K562 (cell line): ENCODE data around the gene AKAP6.

Experiments
- ATF1 ChIP-seq, 2 experiments: fragments of 450-650 bp in 1 of 2; IDR thresholded peaks; 2 replicates each; pipeline ENCODE4 v1.6.1; 2016; ENCODE audit warnings: missing compliant biosample characterization in 1 of 2, missing genetic modification characterization in 1 of 2
- MYC ChIP-seq, 2 experiments: fragments of 250-450 bp in 1 of 2; sonication (Bioruptor Pico) in 1 of 2; IDR thresholded peaks; 2 replicates each; pipeline versions ENCODE4 v1.5.1 to v1.6.1; 2012 to 2021; ENCODE audit warnings: low read depth in 2 of 2, borderline replicate concordance in 1 of 2, improper control_type of control experiment in 1 of 2, low read length in 1 of 2, mild to moderate bottlenecking in 1 of 2, moderate library complexity in 1 of 2
- TOE1 ChIP-seq, 2 experiments: fragments of 450-650 bp in 1 of 2; sonication (generic) in 1 of 2; formaldehyde crosslinking in 1 of 2; IDR thresholded peaks; 2 replicates each; pipeline versions ENCODE4 v1.7.1 to v1.8.0; 2016 to 2022; ENCODE audit warnings: borderline replicate concordance in 2 of 2, mild to moderate bottlenecking in 2 of 2, antibody characterized with exemption in 1 of 2, inconsistent platforms in 1 of 2, low read depth in 1 of 2, missing genetic modification reagents in 1 of 2, moderate library complexity in 1 of 2
- ZNF274 ChIP-seq: IDR thresholded peaks from 2 replicates; pipeline ENCODE4 v1.6.1; 2011; ENCODE audit warnings: low read depth, mild to moderate bottlenecking, low read length, moderate library complexity, borderline replicate concordance
- TF ChIP-seq, protein P1 (sequence below), 3 experiments: IDR thresholded peaks in 2 of 3; conservative IDR thresholded peaks in 1 of 3; 2 replicates each; pipeline ENCODE4 v1.5.1; 2011 to 2012; ENCODE audit warnings: low read length in 3 of 3, mild to moderate bottlenecking in 3 of 3, control low read depth in 2 of 3, improper control_type of control experiment in 1 of 3, inconsistent platforms in 1 of 3, low read depth in 1 of 3, mixed read lengths in 1 of 3, moderate library complexity in 1 of 3; ENCODE audit not compliant: insufficient read depth in 2 of 3

- TF ChIP-seq MYC (IDR thresholded peaks at IDR 0.05; ENCODE audit: low read depth, low read length), result no peak
- TF ChIP-seq MYC (CRISPR knock-in tag; IDR thresholded peaks at IDR 0.05; ENCODE audit: borderline replicate concordance, low read depth), result no peak
- no peak for TF ChIP-seq TOE1 (IDR thresholded peaks at IDR 0.05; ENCODE audit: borderline replicate concordance)
- no peak for TF ChIP-seq TOE1 (CRISPR knock-in tag; IDR thresholded peaks at IDR 0.05; ENCODE audit: borderline replicate concordance, low read depth)
- TF ChIP-seq ZNF274, result no peak
- TF ChIP-seq, protein P1, sequence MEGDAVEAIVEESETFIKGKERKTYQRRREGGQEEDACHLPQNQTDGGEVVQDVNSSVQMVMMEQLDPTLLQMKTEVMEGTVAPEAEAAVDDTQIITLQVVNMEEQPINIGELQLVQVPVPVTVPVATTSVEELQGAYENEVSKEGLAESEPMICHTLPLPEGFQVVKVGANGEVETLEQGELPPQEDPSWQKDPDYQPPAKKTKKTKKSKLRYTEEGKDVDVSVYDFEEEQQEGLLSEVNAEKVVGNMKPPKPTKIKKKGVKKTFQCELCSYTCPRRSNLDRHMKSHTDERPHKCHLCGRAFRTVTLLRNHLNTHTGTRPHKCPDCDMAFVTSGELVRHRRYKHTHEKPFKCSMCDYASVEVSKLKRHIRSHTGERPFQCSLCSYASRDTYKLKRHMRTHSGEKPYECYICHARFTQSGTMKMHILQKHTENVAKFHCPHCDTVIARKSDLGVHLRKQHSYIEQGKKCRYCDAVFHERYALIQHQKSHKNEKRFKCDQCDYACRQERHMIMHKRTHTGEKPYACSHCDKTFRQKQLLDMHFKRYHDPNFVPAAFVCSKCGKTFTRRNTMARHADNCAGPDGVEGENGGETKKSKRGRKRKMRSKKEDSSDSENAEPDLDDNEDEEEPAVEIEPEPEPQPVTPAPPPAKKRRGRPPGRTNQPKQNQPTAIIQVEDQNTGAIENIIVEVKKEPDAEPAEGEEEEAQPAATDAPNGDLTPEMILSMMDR (IDR thresholded peaks at IDR 0.05 in 2 of 3, conservative IDR thresholded peaks at IDR 0.05 in 1 of 3; ENCODE audit: insufficient read depth in 2 of 3, low read depth in 1 of 3, low read length in 3 of 3), result no peak
- no peak for TF ChIP-seq ATF1 (CRISPR knock-in tag; IDR thresholded peaks at IDR 0.05)
- TF ChIP-seq ATF1 (tag; IDR thresholded peaks at IDR 0.05), result no peak
Measured at GRCh38 chr14:32567543-32568384, 238.7 kb downstream of the AKAP6 start.
